Measurements from ENCODE around the gene ALK. TPM values are rescaled to one million over a fixed set of nuclear protein-coding genes. Genes with fewer than 3 reads are reported as not detected.

The ALK gene
- total and polyA plus RNA-seq, 2 donors: 0.19 to 0.21 TPM

DNA sequence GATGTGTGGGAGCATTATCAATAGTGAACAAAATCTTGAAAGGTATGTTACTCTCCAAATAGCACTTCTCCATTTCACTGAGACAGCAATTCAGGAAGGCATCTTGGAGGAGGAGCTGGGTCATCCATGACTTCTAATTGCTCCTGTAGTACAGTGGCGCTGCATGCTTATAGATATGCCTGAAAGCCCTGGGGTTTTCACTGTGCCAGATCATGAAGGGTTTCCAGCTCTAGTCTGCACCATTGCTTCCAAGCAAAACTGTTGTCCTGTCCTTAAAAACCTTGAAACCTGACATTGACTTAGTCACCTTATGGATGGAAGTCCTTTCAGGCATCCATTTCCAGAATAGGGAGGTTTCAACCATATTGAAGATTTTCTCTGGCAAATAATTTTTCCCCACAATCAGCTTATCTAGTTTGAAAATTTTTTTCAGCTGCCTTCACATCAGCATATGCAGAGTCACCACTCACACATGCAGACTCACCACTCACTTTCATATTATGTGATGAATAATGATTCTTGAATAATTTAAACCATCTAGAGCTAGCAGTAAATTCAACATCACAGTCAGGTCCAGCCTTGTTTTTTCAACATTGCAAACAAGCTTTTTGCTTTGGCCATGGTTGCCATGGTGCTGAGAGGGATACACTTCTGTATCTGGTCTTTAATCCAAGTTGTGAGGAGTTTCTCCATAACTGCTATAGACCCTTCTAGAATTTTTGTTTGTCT lies 509.0 kb downstream of the ALK start:
- H3K36me3 ChIP-seq (ENCODE audit: control insufficient read depth in 2 of 2, insufficient read depth in 2 of 2, low read length in 1 of 2): no peaks in the 10 kb centered on the region
- no peaks in the 10 kb centered on the region for H3K4me1 ChIP-seq (ENCODE audit: control insufficient read depth in 2 of 2, insufficient read depth in 2 of 2, low read length in 2 of 2)
- no peaks in the 10 kb centered on the region for H3K27me3 ChIP-seq (ENCODE audit: control insufficient read depth in 2 of 2, insufficient read depth in 1 of 2, low read length in 1 of 2)
- no peak overlapping the region for H3K27ac ChIP-seq (ENCODE audit: low read depth in 1 of 2, low read length in 1 of 2)
- DNase-seq (ENCODE audit: low read depth in 6 of 9, low spot score in 9 of 9): no peak
- H3K9me3 ChIP-seq (ENCODE audit: control insufficient read depth in 2 of 2, insufficient read depth in 1 of 2, low read length in 1 of 2): no peaks in the 10 kb centered on the region
- H3K4me3 ChIP-seq (ENCODE audit: low read length in 2 of 2): no peak overlapping the region
- 98% methylated on average over 1 of the region's 1 CpG for WGBS

DNA sequence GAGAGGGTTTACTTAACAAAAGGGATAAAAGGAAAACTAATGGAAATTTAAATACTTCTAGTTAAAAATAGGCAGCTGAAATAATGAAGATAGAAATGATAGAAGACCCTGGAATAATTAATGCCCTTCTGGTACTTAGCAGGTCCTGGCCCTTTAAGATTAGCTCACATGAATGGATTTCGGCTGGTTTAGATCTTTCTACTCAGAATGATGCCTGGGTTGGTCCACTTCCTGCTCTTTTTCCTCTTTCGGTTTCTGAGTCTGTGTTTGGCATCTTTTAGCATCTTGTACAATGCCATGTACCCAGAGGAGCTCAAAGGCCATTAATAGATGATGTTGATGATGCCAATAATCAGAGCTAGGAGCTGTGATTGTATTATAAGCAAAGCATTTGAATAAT lies 515.7 kb downstream of the ALK start:
- Histone ChIP-seq H3K4me1 (ENCODE audit: control insufficient read depth in 2 of 2, insufficient read depth in 2 of 2, low read length in 2 of 2) (no peaks in the 10 kb centered on the region), H3K9me3 (ENCODE audit: control insufficient read depth in 2 of 2, insufficient read depth in 1 of 2, low read length in 1 of 2) (no peaks in the 10 kb centered on the region), H3K27me3 (ENCODE audit: control insufficient read depth in 2 of 2, insufficient read depth in 1 of 2, low read length in 1 of 2) (no peaks in the 10 kb centered on the region), H3K36me3 (ENCODE audit: control insufficient read depth in 2 of 2, insufficient read depth in 2 of 2, low read length in 1 of 2) (no peaks in the 10 kb centered on the region), H3K4me3 (ENCODE audit: low read length in 2 of 2) (no peak overlapping the region), H3K27ac (ENCODE audit: low read depth in 1 of 2, low read length in 1 of 2) (no peak overlapping the region)
- WGBS: 20% methylated on average over 2 of the region's 2 CpGs
- DNase-seq (ENCODE audit: low read depth in 6 of 9, low spot score in 9 of 9): no peak

DNA sequence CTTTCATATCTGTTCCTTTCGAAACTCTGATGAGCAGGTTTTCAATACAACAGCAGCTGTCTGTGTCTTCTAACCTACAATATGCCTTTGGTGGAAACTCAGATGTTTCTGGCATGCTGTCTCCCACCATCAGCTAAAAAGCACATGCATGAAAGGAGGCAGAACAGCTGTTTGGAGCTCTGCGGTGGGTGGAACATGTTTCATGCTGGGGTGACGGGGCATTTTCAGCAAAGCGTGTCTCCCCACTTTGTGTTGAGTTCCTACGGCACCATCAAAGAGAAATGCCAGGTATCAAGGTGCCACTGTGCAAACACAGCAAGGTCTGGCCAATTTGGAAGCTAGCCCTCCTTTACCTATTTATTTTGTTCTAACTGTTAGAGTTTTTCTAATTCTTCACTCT lies 516.1 kb downstream of the ALK start:
- no peaks in the 10 kb centered on the region for H3K4me1 ChIP-seq (ENCODE audit: control insufficient read depth in 2 of 2, insufficient read depth in 2 of 2, low read length in 2 of 2)
- H3K27me3 ChIP-seq (ENCODE audit: control insufficient read depth in 2 of 2, insufficient read depth in 1 of 2, low read length in 1 of 2): no peaks in the 10 kb centered on the region
- DNase-seq (ENCODE audit: low read depth in 6 of 9, low spot score in 9 of 9): no peak
- H3K36me3 ChIP-seq (ENCODE audit: control insufficient read depth in 2 of 2, insufficient read depth in 2 of 2, low read length in 1 of 2): no peaks in the 10 kb centered on the region
- 95% methylated on average over 5 of the region's 5 CpGs for WGBS
- H3K9me3 ChIP-seq (ENCODE audit: control insufficient read depth in 2 of 2, insufficient read depth in 1 of 2, low read length in 1 of 2): no peaks in the 10 kb centered on the region
- no peak overlapping the region for H3K27ac ChIP-seq (ENCODE audit: low read depth in 1 of 2, low read length in 1 of 2)
- H3K4me3 ChIP-seq (ENCODE audit: low read length in 2 of 2): no peak overlapping the region

DNA sequence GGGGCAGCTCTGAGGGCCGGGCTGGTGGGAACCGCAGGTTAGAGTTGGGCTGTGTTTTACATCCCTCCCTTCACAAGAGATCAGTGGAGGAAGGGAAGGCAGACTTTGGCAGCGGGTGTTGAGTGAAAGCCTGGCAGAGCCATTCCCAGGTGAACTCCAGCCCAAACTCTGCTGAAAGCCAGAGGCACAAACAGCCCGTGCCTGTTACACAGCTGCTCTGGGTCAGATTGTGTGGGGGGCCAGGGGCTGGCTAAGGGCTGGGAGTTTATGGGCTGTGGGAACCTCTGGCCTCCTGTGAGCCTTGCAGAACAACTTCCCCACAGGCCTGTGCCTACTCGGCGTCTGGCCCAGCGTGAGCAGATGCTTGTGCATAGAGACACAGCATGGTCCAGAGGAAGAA lies 519.4 kb downstream of the ALK start:
- DNase-seq (ENCODE audit: low read depth in 6 of 9, low spot score in 9 of 9): no peak
- Histone ChIP-seq H3K9me3 (ENCODE audit: control insufficient read depth in 2 of 2, insufficient read depth in 1 of 2, low read length in 1 of 2) (no peaks in the 10 kb centered on the region), H3K27ac (ENCODE audit: low read depth in 1 of 2, low read length in 1 of 2) (no peak overlapping the region), H3K4me3 (ENCODE audit: low read length in 2 of 2) (no peak overlapping the region), H3K4me1 (ENCODE audit: control insufficient read depth in 2 of 2, insufficient read depth in 2 of 2, low read length in 2 of 2) (no peaks in the 10 kb centered on the region), H3K36me3 (ENCODE audit: control insufficient read depth in 2 of 2, insufficient read depth in 2 of 2, low read length in 1 of 2) (no peaks in the 10 kb centered on the region), H3K27me3 (ENCODE audit: control insufficient read depth in 2 of 2, insufficient read depth in 1 of 2, low read length in 1 of 2) (no peaks in the 10 kb centered on the region)
- 90% methylated on average over 7 of the region's 7 CpGs for WGBS

DNA sequence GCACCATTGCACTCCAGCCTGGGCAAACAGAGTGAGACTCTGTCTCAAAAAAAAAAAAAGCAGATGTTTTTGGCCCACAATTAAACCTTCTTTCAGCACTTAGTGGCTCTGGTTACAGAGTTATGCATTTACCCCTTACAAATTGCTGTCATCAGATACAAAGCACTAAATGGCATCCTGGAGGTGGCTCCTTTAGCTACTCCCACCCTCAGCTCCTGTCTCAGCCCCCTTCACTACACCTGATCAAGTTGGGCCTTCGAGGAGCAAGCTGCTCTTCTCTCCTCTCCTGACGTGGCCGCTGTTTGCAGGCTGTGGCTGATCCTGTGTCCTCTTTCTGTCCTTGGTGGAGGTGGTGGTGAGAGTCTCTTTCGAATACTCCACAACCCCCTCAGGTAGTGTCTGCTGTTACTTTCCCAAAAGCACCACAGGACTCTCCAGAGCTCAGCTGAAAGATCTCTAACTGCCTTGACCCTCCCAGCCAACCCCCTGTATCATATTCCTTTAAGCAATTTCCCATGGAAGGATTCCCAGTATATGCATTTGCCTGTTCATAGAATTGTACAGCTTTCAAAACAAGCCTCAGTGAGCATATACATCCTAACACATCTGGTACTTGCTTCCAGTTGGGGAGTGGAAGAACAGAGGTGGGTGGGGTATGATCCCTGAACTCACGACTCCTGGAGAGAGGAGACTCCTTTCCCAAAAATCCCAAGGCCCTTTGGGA lies 520.3 kb downstream of the ALK start:
- Histone ChIP-seq H3K4me1 (ENCODE audit: control insufficient read depth in 2 of 2, insufficient read depth in 2 of 2, low read length in 2 of 2) (no peaks in the 10 kb centered on the region), H3K4me3 (ENCODE audit: low read length in 2 of 2) (no peak overlapping the region), H3K27me3 (ENCODE audit: control insufficient read depth in 2 of 2, insufficient read depth in 1 of 2, low read length in 1 of 2) (no peaks in the 10 kb centered on the region), H3K36me3 (ENCODE audit: control insufficient read depth in 2 of 2, insufficient read depth in 2 of 2, low read length in 1 of 2) (no peaks in the 10 kb centered on the region), H3K9me3 (ENCODE audit: control insufficient read depth in 2 of 2, insufficient read depth in 1 of 2, low read length in 1 of 2) (no peaks in the 10 kb centered on the region), H3K27ac (ENCODE audit: low read depth in 1 of 2, low read length in 1 of 2) (no peak overlapping the region)
- DNase-seq (ENCODE audit: low read depth in 6 of 9, low spot score in 9 of 9): no peak
- WGBS: 71% methylated on average over 5 of the region's 5 CpGs

DNA sequence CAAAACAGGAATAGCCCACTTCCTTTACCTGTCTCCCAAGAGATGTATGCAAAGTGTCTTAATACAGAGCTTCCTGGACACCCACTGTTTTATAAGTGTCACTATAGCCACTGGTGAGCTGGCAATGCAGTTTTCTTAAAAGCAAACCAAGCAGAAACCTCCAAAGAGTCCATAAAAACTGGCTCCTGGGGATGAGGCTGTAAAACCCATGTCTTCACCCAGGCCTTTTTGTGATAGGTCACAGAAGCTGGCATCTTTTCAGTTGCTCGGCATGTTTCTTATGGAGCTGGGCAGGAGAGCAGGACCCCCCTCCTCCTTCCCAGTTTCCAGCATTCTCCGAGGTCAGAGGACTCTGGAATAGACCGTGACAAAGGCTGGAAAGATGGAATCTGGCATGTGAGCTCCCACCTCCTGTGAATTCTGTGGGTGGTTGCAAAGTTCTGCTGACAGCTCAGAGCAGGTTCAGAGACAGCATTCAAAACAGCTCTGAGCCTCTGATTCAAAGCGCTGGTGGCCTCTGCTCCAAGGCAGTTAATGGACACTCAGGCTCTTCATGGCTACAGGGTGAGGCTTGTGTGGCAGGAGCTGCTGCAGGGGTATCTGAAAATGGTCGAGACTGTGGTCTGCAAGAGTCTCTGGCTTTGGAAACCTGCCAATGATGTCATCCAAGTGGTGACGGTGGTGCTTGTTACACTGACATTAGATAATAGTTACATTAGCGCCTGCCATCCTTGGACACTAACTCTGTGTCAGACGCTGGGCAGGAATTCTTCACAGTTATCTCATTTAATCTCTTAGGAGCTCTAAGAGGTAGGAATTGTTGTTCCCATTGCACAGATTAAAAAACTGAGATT lies 522.8 kb downstream of the ALK start:
- DNase-seq (ENCODE audit: low read depth in 6 of 9, low spot score in 9 of 9): no peak
- H3K4me3 ChIP-seq (ENCODE audit: low read length in 2 of 2): no peak overlapping the region
- H3K4me1 ChIP-seq (ENCODE audit: control insufficient read depth in 2 of 2, insufficient read depth in 2 of 2, low read length in 2 of 2): peaks cover 0 to 3% of the 10 kb centered on the region in 2 donors
- 79% methylated on average over 8 of the region's 8 CpGs for WGBS
- no peaks in the 10 kb centered on the region for H3K9me3 ChIP-seq (ENCODE audit: control insufficient read depth in 2 of 2, insufficient read depth in 1 of 2, low read length in 1 of 2)
- H3K27me3 ChIP-seq (ENCODE audit: control insufficient read depth in 2 of 2, insufficient read depth in 1 of 2, low read length in 1 of 2): no peaks in the 10 kb centered on the region
- no peak overlapping the region for H3K27ac ChIP-seq (ENCODE audit: low read depth in 1 of 2, low read length in 1 of 2)
- H3K36me3 ChIP-seq (ENCODE audit: control insufficient read depth in 2 of 2, insufficient read depth in 2 of 2, low read length in 1 of 2): no peaks in the 10 kb centered on the region

DNA sequence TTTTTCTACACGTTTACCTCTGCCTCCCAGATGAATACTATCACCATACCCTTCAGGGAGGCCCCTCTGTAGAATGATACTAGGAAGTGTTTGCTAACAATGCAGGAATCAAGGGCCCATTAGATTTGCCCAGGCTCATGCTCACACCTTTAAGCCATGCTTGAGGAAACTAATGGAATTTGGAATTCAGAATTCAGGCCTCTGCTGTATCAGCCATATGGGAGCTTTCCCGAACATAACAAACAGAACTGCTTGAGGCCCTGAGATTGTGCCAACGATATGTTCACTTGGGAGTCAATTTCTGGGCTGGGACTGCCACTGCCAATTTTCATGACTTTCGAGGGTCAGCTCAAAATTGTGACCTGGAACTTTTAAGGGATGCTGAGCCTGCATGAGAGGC lies 523.7 kb downstream of the ALK start:
- 86% methylated on average over 4 of the region's 4 CpGs for WGBS
- no peak for DNase-seq (ENCODE audit: low read depth in 6 of 9, low spot score in 9 of 9)
- no peak overlapping the region for H3K27ac ChIP-seq (ENCODE audit: low read depth in 1 of 2, low read length in 1 of 2)
- H3K4me3 ChIP-seq (ENCODE audit: low read length in 2 of 2): no peak overlapping the region
- no peaks in the 10 kb centered on the region for H3K9me3 ChIP-seq (ENCODE audit: control insufficient read depth in 2 of 2, insufficient read depth in 1 of 2, low read length in 1 of 2)
- H3K4me1 ChIP-seq (ENCODE audit: control insufficient read depth in 2 of 2, insufficient read depth in 2 of 2, low read length in 2 of 2): peaks cover 0 to 3% of the 10 kb centered on the region in 2 donors
- no peaks in the 10 kb centered on the region for H3K27me3 ChIP-seq (ENCODE audit: control insufficient read depth in 2 of 2, insufficient read depth in 1 of 2, low read length in 1 of 2)
- H3K36me3 ChIP-seq (ENCODE audit: control insufficient read depth in 2 of 2, insufficient read depth in 2 of 2, low read length in 1 of 2): no peaks in the 10 kb centered on the region

DNA sequence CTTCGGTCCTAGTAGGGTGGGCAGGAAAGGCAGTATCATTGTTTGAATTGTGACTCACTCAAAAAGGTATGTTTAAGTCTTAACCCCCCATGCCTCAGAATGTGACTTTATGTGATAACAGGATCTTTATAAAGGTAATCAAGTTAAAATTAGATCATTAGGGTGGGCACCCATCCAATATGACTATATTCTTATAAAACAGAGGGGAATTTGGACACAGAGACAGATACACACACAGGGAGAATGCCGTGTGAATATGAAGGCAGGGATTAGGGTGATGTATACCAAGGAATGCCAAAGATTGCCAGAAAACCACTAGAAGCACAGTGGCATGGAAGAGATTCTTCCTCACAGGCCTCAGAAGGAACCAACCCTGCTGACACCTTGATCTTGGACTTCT lies 524.3 kb downstream of the ALK start:
- no peak overlapping the region for H3K27ac ChIP-seq (ENCODE audit: low read depth in 1 of 2, low read length in 1 of 2)
- no peaks in the 10 kb centered on the region for H3K36me3 ChIP-seq (ENCODE audit: control insufficient read depth in 2 of 2, insufficient read depth in 2 of 2, low read length in 1 of 2)
- no peaks in the 10 kb centered on the region for H3K9me3 ChIP-seq (ENCODE audit: control insufficient read depth in 2 of 2, insufficient read depth in 1 of 2, low read length in 1 of 2)
- no peak overlapping the region for H3K4me3 ChIP-seq (ENCODE audit: low read length in 2 of 2)
- 97% methylated on average over 2 of the region's 2 CpGs for WGBS
- H3K27me3 ChIP-seq (ENCODE audit: control insufficient read depth in 2 of 2, insufficient read depth in 1 of 2, low read length in 1 of 2): no peaks in the 10 kb centered on the region
- H3K4me1 ChIP-seq (ENCODE audit: control insufficient read depth in 2 of 2, insufficient read depth in 2 of 2, low read length in 2 of 2): peaks cover 0 to 3% of the 10 kb centered on the region in 2 donors
- no peak for DNase-seq (ENCODE audit: low read depth in 6 of 9, low spot score in 9 of 9)

DNA sequence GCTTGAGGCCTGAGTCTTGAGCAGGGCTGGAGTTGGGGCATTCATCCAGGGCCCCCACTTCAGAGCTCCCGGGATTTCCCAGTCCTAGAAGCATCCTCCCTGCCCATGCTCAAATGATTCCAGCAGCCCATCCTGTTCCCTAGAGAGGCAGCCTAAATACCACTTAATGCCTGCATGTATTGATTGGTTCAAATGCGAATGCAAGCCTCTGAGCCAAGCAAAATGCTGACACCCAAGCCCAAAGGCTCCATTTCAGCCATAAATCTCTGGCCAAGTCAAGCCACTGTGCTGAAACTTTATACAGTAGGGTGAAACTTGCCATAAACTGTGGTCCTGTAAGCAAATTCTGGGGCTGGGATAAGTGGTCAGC lies 526.4 kb downstream of the ALK start:
- Histone ChIP-seq H3K9me3 (ENCODE audit: control insufficient read depth in 2 of 2, insufficient read depth in 1 of 2, low read length in 1 of 2) (no peaks in the 10 kb centered on the region), H3K27ac (ENCODE audit: low read depth in 1 of 2, low read length in 1 of 2) (no peak overlapping the region), H3K4me1 (ENCODE audit: control insufficient read depth in 2 of 2, insufficient read depth in 2 of 2, low read length in 2 of 2) (peaks cover 0 to 3% of the 10 kb centered on the region in 2 donors), H3K36me3 (ENCODE audit: control insufficient read depth in 2 of 2, insufficient read depth in 2 of 2, low read length in 1 of 2) (no peaks in the 10 kb centered on the region), H3K27me3 (ENCODE audit: control insufficient read depth in 2 of 2, insufficient read depth in 1 of 2, low read length in 1 of 2) (no peaks in the 10 kb centered on the region), H3K4me3 (ENCODE audit: low read length in 2 of 2) (no peak overlapping the region)
- WGBS: 91% methylated on average over 2 of the region's 2 CpGs
- no peak for DNase-seq (ENCODE audit: low read depth in 6 of 9, low spot score in 9 of 9)
